Measurements from ENCODE around the gene MAP3K14. TPM values are rescaled to one million over a fixed set of nuclear protein-coding genes. Genes with fewer than 3 reads are reported as not detected.

The MAP3K14 gene
- total and polyA plus RNA-seq, 10 of the 15 experiments (the other 5 are each of a cell fraction or from before 2014, with no cell fraction given) = 2.1 to 33.3 (median 19.7) TPM

- TF ChIP-seq CTCF (IDR thresholded peaks at IDR 0.05 in 2 of 3, conservative IDR thresholded peaks at IDR 0.05 in 1 of 3; ENCODE audit: control insufficient read depth in 2 of 3, extremely low read depth in 1 of 3, insufficient read depth in 1 of 3, low read depth in 3 of 3, low read length in 3 of 3) = peak in 2 of 3 experiments; percentile 18 to 23; a peak in 2 of 6 replicates
Measured at GRCh38 chr17:45300060-45300751, 16.6 kb downstream of the MAP3K14 start (continued).

- no peaks in the 10 kb centered on the region for H4K20me1 ChIP-seq (ENCODE audit: control insufficient read depth, insufficient read depth)
- H3K27ac ChIP-seq (ENCODE audit: control insufficient read depth, insufficient read depth) = peak overlapping the region; percentile 89
- peaks cover 5 to 9% of the 10 kb centered on the region in 2 experiments; a peak in 3 of 4 replicates for H3K36me3 ChIP-seq (ENCODE audit: control insufficient read depth in 2 of 2, insufficient read depth in 2 of 2, low read length in 1 of 2)
- ChIA-PET POLR2A (interaction anchor here (1.1 to 11.6 kb wide), 4 partner anchors 8 to 83 kb away, joined by 3 to 203 read pairs (median 8); partner anchors contain the start of gene MAP3K14), CTCF (interaction anchor here (0.8 to 6.1 kb wide), 13 partner anchors 9 to 164 kb away, joined by 3 to 103 read pairs (median 5); partner anchors contain the start of genes ACBD4 and MAP3K14), RAD21 (ENCODE audit: unreplicated experiment) (interaction anchor here (0.6 to 12.1 kb wide), 9 partner anchors 16 to 150 kb away, joined by 3 to 216 read pairs (median 4); partner anchors contain the start of gene MAP3K14), SMC1A (ENCODE audit: uncharacterized antibody, unreplicated experiment) (interaction anchor here (0.6 to 6.6 kb wide), 9 partner anchors 9 to 89 kb away, joined by 3 to 171 read pairs (median 3); partner anchors contain the start of gene MAP3K14)
- peaks cover 84% of the 10 kb centered on the region for H3K79me2 ChIP-seq (ENCODE audit: control insufficient read depth, insufficient read depth, low read length)
- peak overlapping the region; percentile 33; the same call in 1 of the 2 replicates for H3K9ac ChIP-seq (ENCODE audit: control insufficient read depth, insufficient read depth, low read length)
- peaks cover 89% of the 10 kb centered on the region for H3K4me1 ChIP-seq (ENCODE audit: control insufficient read depth, insufficient read depth, low read length)
- 0 out of 2 replicates have a peak, but pooled peaks have one; percentile 29 for TF ChIP-seq RAD51 (IDR thresholded peaks at IDR 0.05)
- no peak for TF ChIP-seq NFXL1 (IDR thresholded peaks at IDR 0.05; ENCODE audit: borderline replicate concordance)
- no peak for TF ChIP-seq SMAD5 (IDR thresholded peaks at IDR 0.05; ENCODE audit: low read depth)
- TF ChIP-seq SREBF2 (IDR thresholded peaks at IDR 0.05; ENCODE audit: low read length) = no peak
- TF ChIP-seq IKZF2 (IDR thresholded peaks at IDR 0.05) = 0 out of 4 replicates have a peak, but pooled peaks of 1 of the 2 experiments have one; percentile 29
- no peaks in the 10 kb centered on the region; the same call in 2 of the 3 replicates for H3K9me3 ChIP-seq (replicated peaks; ENCODE audit: control insufficient read depth, insufficient read depth, low read length)
- in situ Hi-C loops (cut with MboI) = no loop called here
- H3K27me3 ChIP-seq (replicated peaks in 1 of 2; ENCODE audit: control insufficient read depth in 2 of 2, insufficient read depth in 2 of 2, low read length in 1 of 2) = no peaks in the 10 kb centered on the region
- H3K4me3 ChIP-seq = no peak overlapping the region
- no TSS peak for BruUV-seq (replicated peaks)
- H3K4me2 ChIP-seq (ENCODE audit: control insufficient read depth, insufficient read depth) = peak overlapping the region; percentile 70; the same call in 1 of the 2 replicates
- H2AFZ ChIP-seq (ENCODE audit: control insufficient read depth, low read depth, low read length) = no peak overlapping the region
- ATAC-seq = peak; percentile 3; the same call in 2 of the 3 replicates
- DNase-seq (ENCODE audit: low read depth, low spot score) = no peak
- no peak for FAIRE-seq
- intact Hi-C loops (cut with micrococcal nuclease; ENCODE audit: unreplicated experiment) = no loop called here
- WGBS (ENCODE audit: insufficient coverage, insufficient replicate concordance, low lambda C conversion rate, missing lambda C conversion rate) = 42% methylated on average over 2 of the region's 2 CpGs
Measured at GRCh38 chr17:45299361-45299760, 17.5 kb downstream of the MAP3K14 start.

Measured in GM12878 (cell line).